Measurements from ENCODE around the gene TSPAN32.

GRCh38 chr11:2352420-2352819 is 50.6 kb downstream of the TSPAN32 start:
- TF ChIP-seq CTCF (conservative IDR thresholded peaks at IDR 0.05 in 1 of 2, IDR thresholded peaks at IDR 0.05 in 1 of 2; ENCODE audit: low read depth in 1 of 2, low read length in 2 of 2) (no peak), EZH2 (IDR thresholded peaks at IDR 0.05; ENCODE audit: low read length, missing control alignments) (no peak)

Measured in fibroblast of lung (primary cell).